ENCODE measurements around the gene KLHDC7B.
"Not testable (repeated sequence)": the region's sequence is repeated elsewhere in the genome, so short reads cannot be mapped to it uniquely, and the experiment has no call there.

Gene KLHDC7B

GRCh38 chr22:50529897-50530579 is 15.7 kb upstream of the KLHDC7B start, which contains the start of gene TYMP:
TYMP (minus strand) TSS chr22:50530012; CDS start chr22:50529709, 303 bp downstream.
- DNase-seq (ENCODE audit: low spot score) = peak; percentile 72

- no peak for DNase-seq (ENCODE audit: low spot score)
Observed at GRCh38 chr22:50530580-50530876, 15.2 kb upstream of the KLHDC7B start.

DNA sequence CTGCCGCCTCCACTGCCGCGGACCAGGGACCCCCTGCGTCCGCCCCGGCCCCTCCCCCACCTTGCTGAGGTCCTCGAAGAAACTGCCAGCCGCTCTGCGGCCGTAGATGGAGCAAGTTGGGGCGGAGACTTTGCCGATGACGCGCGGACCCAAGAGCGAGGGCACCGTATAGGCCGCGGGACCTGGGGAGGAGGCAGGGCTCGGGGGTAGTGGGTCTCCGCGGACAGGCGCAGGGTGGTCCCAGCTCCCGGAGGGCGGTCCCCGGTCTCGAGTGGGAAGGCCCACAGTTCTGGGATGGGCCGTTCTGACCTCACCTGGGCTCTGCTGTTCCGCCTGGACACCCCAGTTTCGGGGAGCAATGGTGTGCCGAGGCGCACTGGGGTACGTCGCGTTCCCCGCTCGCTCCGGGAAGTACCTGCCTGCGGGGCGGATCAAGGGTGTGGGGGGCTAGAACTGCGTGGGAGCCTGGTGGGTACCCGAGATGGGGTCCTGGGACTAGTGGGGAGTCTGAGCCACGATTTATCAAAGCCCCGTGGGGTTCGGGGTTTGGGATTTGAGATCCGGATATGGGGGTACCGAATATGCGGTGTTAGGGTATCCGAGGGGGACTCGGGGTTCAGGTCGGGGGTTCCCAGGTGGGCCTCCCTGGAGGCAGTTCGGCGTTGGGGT is 14.7 kb upstream of the KLHDC7B start:
- DNase-seq (ENCODE audit: low spot score) = peak; percentile 82

GRCh38 chr22:50531546-50531961 is 14.1 kb upstream of the KLHDC7B start:
- DNase-seq (ENCODE audit: low spot score) = peak; percentile 66

DNA sequence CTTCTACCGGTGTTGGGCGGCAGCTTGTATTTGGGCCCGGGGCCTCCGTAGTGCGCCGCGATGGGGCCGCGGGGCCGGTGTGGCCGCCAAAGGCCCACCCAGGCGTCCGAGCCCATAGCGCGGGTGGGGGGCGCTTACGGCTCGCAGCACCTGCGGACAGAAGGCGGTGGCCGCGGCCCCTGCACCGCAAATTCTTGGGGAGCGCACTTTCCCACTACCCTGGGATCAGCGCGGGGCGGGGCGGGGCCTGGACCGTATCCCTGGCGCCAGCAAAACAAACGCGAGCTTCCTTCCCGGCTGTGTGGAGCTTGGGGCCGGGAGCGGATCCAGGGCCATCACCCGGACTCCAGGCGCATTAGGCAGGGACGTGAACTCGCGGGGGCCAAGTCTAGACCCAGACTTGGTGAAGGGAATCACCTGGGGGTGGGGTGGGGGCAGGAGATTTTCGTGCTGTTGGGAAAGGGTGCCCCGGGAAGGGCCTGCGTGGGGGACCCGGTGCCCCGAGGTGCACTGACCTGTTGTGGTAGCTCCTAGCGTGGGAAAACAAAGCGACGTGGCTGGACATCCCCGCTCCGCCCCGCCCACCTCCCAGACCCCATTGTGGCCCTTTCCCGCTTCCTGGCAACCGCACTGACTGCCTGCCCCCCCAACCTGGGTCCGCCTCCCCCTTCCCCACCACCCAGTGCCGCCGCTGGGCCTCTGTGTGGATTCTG is 13.6 kb upstream of the KLHDC7B start:
- DNase-seq (ENCODE audit: low spot score) = no peak

GRCh38 chr22:50532824-50533796 is 12.6 kb upstream of the KLHDC7B start:
- no peak for DNase-seq (ENCODE audit: low spot score)

DNA sequence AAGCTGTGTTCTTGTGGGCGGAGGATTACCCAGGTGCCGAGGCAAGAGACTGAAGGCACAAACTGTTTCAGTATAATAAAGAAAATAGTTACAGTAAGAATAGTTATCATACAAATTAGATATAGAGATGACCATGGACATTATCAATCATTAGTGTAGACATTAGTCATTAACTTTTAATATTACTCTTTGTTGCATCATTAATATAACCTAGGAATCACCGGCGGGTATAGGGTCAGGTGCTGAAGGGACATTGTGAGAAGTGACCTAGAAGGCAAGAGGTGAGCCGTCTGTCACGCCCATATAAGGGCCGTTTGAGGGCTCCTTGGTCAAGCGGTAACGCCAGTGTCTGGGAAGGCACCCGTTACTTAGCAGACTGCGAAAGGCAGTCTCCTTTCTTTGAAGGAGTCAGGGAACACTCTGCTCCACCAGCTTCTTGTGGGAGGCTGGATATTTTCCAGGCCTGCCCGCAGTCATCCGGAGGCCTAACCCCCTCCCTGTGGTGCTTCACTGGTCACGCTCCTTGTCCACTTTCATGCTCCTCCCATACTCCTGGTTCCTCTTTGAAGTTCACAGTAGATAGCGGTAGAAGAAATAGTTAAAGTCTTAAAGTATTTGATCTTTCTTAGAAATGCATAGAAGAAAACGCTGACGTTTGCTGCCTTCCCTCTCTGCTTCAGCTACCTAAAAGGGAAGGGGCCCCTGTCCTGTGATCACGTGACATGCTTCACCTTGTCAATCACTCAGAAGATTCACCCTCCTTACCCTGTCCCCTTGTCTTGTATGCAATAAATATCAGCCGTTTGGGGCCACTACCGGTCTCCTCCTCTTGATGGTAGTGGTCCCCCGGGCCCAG is 11.6 kb upstream of the KLHDC7B start:
- not testable (repeated sequence) for DNase-seq (ENCODE audit: low spot score)

- DNase-seq (ENCODE audit: low spot score) = no peak
Observed at GRCh38 chr22:50535113-50535512, 10.6 kb upstream of the KLHDC7B start.

DNA sequence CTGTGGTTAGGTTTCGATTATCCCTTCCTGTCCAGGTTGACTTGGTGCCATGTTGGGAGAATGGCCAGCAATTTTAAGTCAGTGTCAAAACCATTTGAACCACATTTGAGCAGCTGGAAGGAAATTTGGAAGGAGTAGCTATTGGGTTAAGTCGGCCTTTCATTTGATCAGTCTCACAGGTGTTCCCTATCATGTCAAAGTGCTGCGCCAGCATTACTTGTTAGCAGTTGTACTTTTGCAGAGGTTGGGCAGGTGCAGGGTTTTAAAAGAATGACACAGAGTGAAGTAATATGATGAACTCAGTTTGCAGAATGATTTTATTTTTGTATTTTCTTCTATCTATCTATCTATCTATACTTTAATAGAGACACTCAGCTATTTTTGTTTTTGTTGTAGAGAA is 9.5 kb upstream of the KLHDC7B start:
- no peak for DNase-seq (ENCODE audit: low spot score)

DNA sequence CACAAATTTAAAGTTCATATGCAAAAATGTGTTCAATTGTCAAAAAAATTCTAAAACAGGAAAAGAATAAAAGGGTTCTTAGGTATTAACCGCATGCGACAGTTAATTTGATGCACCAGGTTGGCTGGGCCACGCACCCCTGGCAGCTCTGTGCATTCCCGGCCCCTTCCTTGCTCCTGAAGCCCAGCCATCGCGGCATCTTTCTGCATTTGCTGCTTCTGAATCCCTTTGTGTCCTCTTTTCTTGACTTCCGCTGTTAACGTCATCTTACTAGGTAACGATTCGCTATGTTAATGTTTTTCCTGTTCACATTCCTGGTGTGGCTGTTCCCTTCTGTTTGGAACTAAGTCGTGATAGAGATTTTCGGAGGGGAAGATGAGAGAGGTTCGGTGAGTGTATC is 7.9 kb upstream of the KLHDC7B start:
- no peak for DNase-seq (ENCODE audit: low spot score)

DNA sequence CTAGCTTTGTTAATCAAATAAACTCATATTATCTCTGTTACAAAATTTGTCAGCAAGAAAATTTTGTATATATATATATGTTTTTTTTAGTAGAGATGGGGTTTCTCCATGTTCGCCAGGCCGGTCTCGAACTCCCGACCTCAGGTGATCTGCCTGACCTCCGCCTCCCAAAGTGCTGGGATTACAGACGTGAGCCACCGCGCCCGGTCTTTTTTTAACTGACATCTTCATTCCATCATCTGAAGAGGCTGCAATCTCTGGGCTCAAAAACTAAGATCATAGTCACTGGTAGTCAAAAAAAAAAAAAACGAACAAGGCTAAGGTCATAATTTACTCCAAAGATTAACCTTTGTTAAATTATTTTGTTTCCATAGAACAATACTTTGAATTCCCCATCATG is 5.3 kb upstream of the KLHDC7B start:
- no peak for DNase-seq (ENCODE audit: low spot score)

DNA sequence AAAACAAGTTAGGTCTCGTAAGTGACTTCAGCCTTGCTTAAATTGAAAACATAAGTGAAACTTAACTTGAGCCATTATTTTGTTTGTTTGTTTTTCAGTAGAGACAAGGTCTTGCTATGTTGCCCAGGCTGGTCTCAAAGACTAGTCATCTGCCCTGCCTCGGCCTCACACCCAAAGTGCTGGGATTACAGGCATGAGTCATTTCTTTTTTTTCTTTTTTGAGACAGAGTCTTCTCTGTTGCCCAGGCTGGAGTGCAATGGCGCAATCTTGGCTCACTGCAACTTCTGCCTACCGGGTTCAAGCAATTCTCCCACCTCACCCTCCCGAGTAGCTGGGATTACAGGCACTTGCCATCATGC is 4.1 kb upstream of the KLHDC7B start:
- DNase-seq (ENCODE audit: low spot score) = peak; percentile 64

- no peak for DNase-seq (ENCODE audit: low spot score)
Observed at GRCh38 chr22:50542416-50542927, 3.2 kb upstream of the KLHDC7B start.

- peak; percentile 86 for DNase-seq (ENCODE audit: low spot score)
Observed at GRCh38 chr22:50544078-50544745, 1.5 kb upstream of the KLHDC7B start.

- no peak for DNase-seq (ENCODE audit: low spot score)
Observed at GRCh38 chr22:50544746-50545253, 899 bp upstream of the KLHDC7B start.

GRCh38 chr22:50546326-50547262 is 895 bp downstream of the KLHDC7B start:
- no peak for DNase-seq (ENCODE audit: low spot score)

- no peak for DNase-seq (ENCODE audit: low spot score)
Observed at GRCh38 chr22:50547263-50547985, 1.7 kb downstream of the KLHDC7B start.
